Lower leg skin (tissue), 3 donors: ENCODE results near the gene TLR3.

Experiments used
- POLR2A ChIP-seq, 2 donors: fragments of 450-650 bp; IDR thresholded peaks; one replicate each; pipeline ENCODE4 v1.6.1; 2016 to 2017; ENCODE audit warnings: antibody characterized with exemption in 2 of 2, mild to moderate bottlenecking in 1 of 2, moderate library complexity in 1 of 2
- TF ChIP-seq, protein P1 (sequence below), 3 donors: fragments of 450-650 bp; IDR thresholded peaks; one replicate each; pipeline ENCODE4 v1.5.1; 2016; ENCODE audit warnings: antibody characterized with exemption in 3 of 3, mild to moderate bottlenecking in 3 of 3, moderate library complexity in 2 of 3

DNA sequence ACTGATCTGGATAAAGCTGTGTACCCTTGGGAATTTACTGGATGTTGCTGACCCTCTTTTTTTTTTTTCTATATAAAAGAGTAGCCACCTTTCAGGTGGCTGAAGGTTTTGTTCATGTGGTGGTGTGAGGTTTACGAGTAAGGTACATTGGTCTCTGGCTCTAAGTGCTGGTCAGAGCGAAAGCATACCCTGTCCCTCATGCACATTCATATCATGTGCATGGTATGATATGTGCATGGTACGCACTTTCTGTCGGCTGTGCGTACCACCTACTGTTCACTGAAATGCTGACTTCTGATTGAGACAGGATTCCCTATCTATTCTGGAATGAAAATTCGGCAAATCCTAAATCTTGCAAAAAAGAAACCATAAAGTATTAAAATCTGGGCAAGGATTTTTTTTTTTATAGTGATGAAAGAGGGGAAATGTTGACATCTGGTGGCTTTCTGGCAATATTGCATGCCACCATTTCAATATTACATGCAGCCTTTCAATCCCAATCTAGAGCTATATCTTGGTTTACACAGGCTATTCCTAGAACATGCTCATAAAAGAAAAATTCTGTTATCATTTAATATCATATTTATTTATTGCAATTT lies 68.3 kb downstream of the TLR3 start:
- TF ChIP-seq, protein P1, sequence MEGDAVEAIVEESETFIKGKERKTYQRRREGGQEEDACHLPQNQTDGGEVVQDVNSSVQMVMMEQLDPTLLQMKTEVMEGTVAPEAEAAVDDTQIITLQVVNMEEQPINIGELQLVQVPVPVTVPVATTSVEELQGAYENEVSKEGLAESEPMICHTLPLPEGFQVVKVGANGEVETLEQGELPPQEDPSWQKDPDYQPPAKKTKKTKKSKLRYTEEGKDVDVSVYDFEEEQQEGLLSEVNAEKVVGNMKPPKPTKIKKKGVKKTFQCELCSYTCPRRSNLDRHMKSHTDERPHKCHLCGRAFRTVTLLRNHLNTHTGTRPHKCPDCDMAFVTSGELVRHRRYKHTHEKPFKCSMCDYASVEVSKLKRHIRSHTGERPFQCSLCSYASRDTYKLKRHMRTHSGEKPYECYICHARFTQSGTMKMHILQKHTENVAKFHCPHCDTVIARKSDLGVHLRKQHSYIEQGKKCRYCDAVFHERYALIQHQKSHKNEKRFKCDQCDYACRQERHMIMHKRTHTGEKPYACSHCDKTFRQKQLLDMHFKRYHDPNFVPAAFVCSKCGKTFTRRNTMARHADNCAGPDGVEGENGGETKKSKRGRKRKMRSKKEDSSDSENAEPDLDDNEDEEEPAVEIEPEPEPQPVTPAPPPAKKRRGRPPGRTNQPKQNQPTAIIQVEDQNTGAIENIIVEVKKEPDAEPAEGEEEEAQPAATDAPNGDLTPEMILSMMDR (IDR thresholded peaks at IDR 0.05) = no peak
- TF ChIP-seq POLR2A (IDR thresholded peaks at IDR 0.05) = no peak
